Measurements from ENCODE around the gene USP37.

USP37 gene

GRCh38 chr2:218423584-218423983 is 144.6 kb downstream of the USP37 start:
- Histone ChIP-seq H3K36me3 (ENCODE audit: insufficient read depth, low read length) (no peaks in the 10 kb centered on the region), H3K4me2 (ENCODE audit: insufficient read depth, low read length) (no peak overlapping the region), H3K79me2 (ENCODE audit: insufficient read depth, low read length) (no peaks in the 10 kb centered on the region), H3K27ac (ENCODE audit: low read length) (no peak overlapping the region), H3K9me3 (ENCODE audit: insufficient read depth, low read length, severe bottlenecking) (no peaks in the 10 kb centered on the region), H2AFZ (ENCODE audit: low read depth, low read length) (no peak overlapping the region), H3K4me1 (ENCODE audit: insufficient read depth, low read length) (no peaks in the 10 kb centered on the region), H3K27me3 (ENCODE audit: insufficient read depth, low read length, poor library complexity) (no peaks in the 10 kb centered on the region), H3K4me3 (ENCODE audit: low read depth in 1 of 2, low read length in 2 of 2) (no peak overlapping the region), H4K20me1 (ENCODE audit: insufficient read depth, low read length) (no peaks in the 10 kb centered on the region), H3K9ac (ENCODE audit: low read depth, low read length) (no peak overlapping the region)
- DNase-seq, result no peak
- no peak for ATAC-seq (ENCODE audit: insufficient read depth, low read depth)
- no peak for TF ChIP-seq EZH2 (IDR thresholded peaks at IDR 0.05; ENCODE audit: borderline replicate concordance, low read depth, low read length, severe bottlenecking)
- TF ChIP-seq CTCF (IDR thresholded peaks at IDR 0.05; ENCODE audit: borderline replicate concordance, extremely low read depth, low read length, poor library complexity, severe bottlenecking), result no peak

GRCh38 chr2:218422403-218423086 is 145.6 kb downstream of the USP37 start:
- H2AFZ ChIP-seq (ENCODE audit: low read depth, low read length), result no peak overlapping the region
- H3K9ac ChIP-seq (ENCODE audit: low read depth, low read length), result no peak overlapping the region
- H3K4me3 ChIP-seq (ENCODE audit: low read depth in 1 of 2, low read length in 2 of 2), result no peak overlapping the region
- TF ChIP-seq CTCF (IDR thresholded peaks at IDR 0.05; ENCODE audit: borderline replicate concordance, extremely low read depth, low read length, poor library complexity, severe bottlenecking), result no peak
- TF ChIP-seq EZH2 (IDR thresholded peaks at IDR 0.05; ENCODE audit: borderline replicate concordance, low read depth, low read length, severe bottlenecking), result no peak
- no peak overlapping the region for H3K27ac ChIP-seq (ENCODE audit: low read length)
- H3K4me2 ChIP-seq (ENCODE audit: insufficient read depth, low read length), result no peak overlapping the region
- DNase-seq, result no peak
- no peaks in the 10 kb centered on the region for H3K4me1 ChIP-seq (ENCODE audit: insufficient read depth, low read length)
- no peaks in the 10 kb centered on the region for H3K79me2 ChIP-seq (ENCODE audit: insufficient read depth, low read length)
- H3K9me3 ChIP-seq (ENCODE audit: insufficient read depth, low read length, severe bottlenecking), result no peaks in the 10 kb centered on the region
- no peaks in the 10 kb centered on the region for H3K27me3 ChIP-seq (ENCODE audit: insufficient read depth, low read length, poor library complexity)
- no peaks in the 10 kb centered on the region for H4K20me1 ChIP-seq (ENCODE audit: insufficient read depth, low read length)
- ATAC-seq (ENCODE audit: insufficient read depth, low read depth), result no peak
- no peaks in the 10 kb centered on the region for H3K36me3 ChIP-seq (ENCODE audit: insufficient read depth, low read length)

GRCh38 chr2:218421027-218421426 is 147.1 kb downstream of the USP37 start:
- no peaks in the 10 kb centered on the region for H3K79me2 ChIP-seq (ENCODE audit: insufficient read depth, low read length)
- ATAC-seq (ENCODE audit: insufficient read depth, low read depth) (no peak), DNase-seq (no peak)
- no peaks in the 10 kb centered on the region for H3K9me3 ChIP-seq (ENCODE audit: insufficient read depth, low read length, severe bottlenecking)
- H3K9ac ChIP-seq (ENCODE audit: low read depth, low read length), result no peak overlapping the region
- H3K4me3 ChIP-seq (ENCODE audit: low read depth in 1 of 2, low read length in 2 of 2), result no peak overlapping the region
- no peaks in the 10 kb centered on the region for H3K27me3 ChIP-seq (ENCODE audit: insufficient read depth, low read length, poor library complexity)
- no peaks in the 10 kb centered on the region for H4K20me1 ChIP-seq (ENCODE audit: insufficient read depth, low read length)
- no peak overlapping the region for H2AFZ ChIP-seq (ENCODE audit: low read depth, low read length)
- H3K4me2 ChIP-seq (ENCODE audit: insufficient read depth, low read length), result no peak overlapping the region
- no peak overlapping the region for H3K27ac ChIP-seq (ENCODE audit: low read length)
- H3K36me3 ChIP-seq (ENCODE audit: insufficient read depth, low read length), result no peaks in the 10 kb centered on the region
- TF ChIP-seq CTCF (IDR thresholded peaks at IDR 0.05; ENCODE audit: borderline replicate concordance, extremely low read depth, low read length, poor library complexity, severe bottlenecking), result no peak
- no peak for TF ChIP-seq EZH2 (IDR thresholded peaks at IDR 0.05; ENCODE audit: borderline replicate concordance, low read depth, low read length, severe bottlenecking)
- H3K4me1 ChIP-seq (ENCODE audit: insufficient read depth, low read length), result no peaks in the 10 kb centered on the region

All from DND-41 (cell line).